Retinal pigment epithelial cell (primary cell): ENCODE results near the gene SVBP.
A peak's percentile ranks its signal among the peaks of the same experiment; 100 is the strongest.

ENCODE experiments used
- DNase-seq: peaks from one replicate; pipeline ENCODE4 v3.0.0-alpha.2; 2010; ENCODE audit warnings: low read depth
- H3K4me3 ChIP-seq: 2 replicates; pipeline ENCODE4 v1.5.1; 2011; ENCODE audit warnings: mild to moderate bottlenecking, low read length, control low read depth, moderate library complexity
- TF ChIP-seq, protein P1 (sequence below): conservative IDR thresholded peaks from 2 replicates; pipeline ENCODE4 v1.5.1; 2011; ENCODE audit warnings: low read depth, low read length, control low read depth, inconsistent platforms

The SVBP gene

DNA sequence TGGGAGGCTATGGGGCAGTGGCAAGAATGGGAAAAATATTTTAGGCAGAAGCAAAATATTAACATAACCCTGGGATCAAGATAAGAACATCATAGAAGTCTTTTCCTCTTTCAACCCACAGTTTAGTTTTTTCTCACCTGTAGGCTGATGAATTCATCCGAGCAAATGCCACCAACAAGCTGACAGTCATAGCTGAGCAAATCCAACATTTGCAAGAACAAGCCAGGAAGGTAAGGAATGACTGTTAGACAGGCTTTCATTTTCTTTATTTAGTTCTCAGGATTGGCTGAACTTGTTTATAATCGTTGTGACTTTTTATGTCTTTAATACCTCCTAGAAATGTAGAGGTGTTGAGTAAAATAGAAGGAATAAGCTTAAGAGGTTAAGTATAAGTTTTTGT is 43.8 kb downstream of the SVBP start:
- no peak overlapping the region for H3K4me3 ChIP-seq
- TF ChIP-seq, protein P1, sequence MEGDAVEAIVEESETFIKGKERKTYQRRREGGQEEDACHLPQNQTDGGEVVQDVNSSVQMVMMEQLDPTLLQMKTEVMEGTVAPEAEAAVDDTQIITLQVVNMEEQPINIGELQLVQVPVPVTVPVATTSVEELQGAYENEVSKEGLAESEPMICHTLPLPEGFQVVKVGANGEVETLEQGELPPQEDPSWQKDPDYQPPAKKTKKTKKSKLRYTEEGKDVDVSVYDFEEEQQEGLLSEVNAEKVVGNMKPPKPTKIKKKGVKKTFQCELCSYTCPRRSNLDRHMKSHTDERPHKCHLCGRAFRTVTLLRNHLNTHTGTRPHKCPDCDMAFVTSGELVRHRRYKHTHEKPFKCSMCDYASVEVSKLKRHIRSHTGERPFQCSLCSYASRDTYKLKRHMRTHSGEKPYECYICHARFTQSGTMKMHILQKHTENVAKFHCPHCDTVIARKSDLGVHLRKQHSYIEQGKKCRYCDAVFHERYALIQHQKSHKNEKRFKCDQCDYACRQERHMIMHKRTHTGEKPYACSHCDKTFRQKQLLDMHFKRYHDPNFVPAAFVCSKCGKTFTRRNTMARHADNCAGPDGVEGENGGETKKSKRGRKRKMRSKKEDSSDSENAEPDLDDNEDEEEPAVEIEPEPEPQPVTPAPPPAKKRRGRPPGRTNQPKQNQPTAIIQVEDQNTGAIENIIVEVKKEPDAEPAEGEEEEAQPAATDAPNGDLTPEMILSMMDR, result no peak
- no peak for DNase-seq

DNA sequence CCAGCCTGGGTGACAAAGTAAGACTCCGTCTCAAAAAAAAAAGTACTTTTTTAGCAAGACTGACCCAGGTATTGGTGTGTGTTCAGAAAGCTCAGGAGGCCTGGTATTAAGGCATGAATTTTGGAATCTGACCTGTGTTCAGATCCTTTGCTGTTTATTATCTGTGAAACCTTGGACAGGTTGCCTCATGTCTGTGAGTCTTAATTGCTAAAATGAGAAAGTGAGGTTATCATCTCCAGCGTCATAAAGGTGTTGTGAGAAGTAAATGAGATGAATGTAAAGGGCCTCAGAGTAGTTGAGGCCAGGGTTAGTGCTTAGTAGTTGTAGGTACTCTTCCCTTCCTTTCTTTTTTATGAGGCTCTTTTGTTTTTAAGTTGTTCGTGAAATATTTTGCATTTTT is 47.4 kb downstream of the SVBP start:
- H3K4me3 ChIP-seq, result no peak overlapping the region
- TF ChIP-seq, protein P1, result no peak
- no peak for DNase-seq

DNA sequence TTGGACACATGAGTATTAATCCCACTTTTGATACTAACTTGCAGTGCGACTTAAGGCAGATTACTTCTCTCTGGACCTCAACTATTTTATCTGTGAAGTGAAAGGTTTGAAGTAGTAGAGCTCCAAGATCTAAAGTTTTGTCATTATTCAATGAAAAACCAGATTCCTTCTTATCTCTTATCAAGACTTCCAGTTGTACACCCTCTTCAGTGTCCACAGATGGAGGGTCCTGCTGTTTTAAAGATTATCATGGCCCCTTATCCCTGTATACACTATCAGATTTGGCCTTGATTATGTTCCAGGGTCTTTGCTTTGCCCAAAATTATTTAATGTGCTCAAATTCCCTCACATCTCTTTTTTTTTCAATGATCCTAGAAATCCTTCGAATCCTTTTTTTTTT is 49.0 kb downstream of the SVBP start:
- peak overlapping the region; percentile 88 for H3K4me3 ChIP-seq
- DNase-seq, result no peak
- TF ChIP-seq, protein P1, result no peak

DNA sequence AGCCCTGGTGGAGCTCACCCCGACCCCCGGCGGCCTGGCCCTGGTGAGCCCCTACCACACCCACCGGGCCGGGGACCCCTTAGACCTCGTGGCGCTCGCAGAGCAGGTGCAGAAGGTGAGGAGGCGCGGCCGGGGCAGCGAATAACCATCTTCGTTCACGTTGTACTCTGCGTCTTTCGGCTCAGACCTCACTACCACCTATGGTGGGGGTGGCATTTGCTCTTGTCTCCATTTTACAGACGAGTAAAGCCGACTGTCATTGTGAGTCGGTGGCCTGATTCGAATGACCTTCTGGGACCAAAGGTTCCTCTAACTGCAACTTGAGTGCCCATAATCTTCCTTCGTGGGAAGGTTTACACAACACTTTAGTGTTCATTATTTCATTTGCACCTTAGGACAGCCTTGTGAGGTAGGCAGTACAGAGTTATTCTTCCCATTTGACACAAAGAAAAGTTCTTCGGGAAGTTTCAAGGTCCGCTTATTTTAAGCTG is 49.6 kb downstream of the SVBP start:
- no peak for DNase-seq
- TF ChIP-seq, protein P1, result no peak
- H3K4me3 ChIP-seq, result peak overlapping the region; percentile 88

GRCh38 chr1:42766741-42767509 is 50.3 kb downstream of the SVBP start, which contains the start of the genes C1orf50 and P3H1:
TSS of gene C1orf50 (plus strand) at chr1:42767249. CDS start at chr1:42767312, 63 bp downstream.
TSS of gene P3H1 (minus strand) at chr1:42767028. CDS start at chr1:42766971, 57 bp downstream.
- peak within 1 kb of the TSS; percentile 88 for H3K4me3 ChIP-seq
- TF ChIP-seq, protein P1, result no peak
- DNase-seq, result peak; percentile 96

DNA sequence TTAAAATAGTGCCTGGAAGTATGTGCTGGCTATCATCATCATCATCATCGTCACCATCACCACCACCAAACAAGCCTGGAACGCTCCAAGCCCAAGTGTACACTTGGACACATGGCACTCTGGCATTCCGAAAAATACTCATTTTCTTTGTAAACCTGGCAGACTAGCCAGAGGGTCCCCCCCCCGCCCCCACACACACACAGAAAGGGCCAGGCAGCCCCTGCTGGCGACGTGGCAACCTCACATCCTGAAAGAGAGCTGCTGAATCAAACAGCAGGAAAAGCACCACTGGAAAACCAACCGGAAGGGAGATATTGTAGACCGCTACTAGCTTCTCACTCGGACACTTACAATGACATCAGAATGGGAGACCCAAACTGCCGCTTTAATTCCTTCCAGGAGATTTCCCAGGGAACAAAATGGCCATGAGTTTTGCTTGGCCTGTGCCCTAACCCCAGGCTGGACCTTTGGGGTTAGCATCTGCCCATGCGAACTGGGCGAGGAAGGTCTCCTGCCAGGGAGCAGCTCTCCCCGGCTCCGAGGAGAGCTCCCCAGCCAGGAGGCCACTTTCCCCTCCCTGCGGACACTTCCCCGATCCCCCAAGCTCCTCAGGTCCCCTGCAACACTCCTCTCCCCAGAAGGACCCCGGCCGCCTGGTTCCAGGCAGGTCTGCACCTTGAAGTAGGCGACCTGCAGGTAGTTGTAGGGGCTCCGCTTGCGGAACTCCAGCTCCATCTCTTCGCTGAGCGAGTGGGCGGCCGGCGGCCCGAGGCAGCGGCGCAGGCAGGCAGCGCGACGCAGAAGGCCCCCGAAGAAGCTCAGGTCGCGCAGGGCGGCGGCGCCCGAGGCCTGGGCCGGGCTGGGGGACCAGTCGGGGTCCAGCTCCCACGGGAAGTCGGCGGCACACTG is 51.1 kb downstream of the SVBP start:
- TF ChIP-seq, protein P1, result peak; percentile 70
- H3K4me3 ChIP-seq, result peak overlapping the region; percentile 88
- DNase-seq, result no peak
